Measurements from ENCODE around the gene DENND4C.
A peak's percentile ranks its signal among the peaks of the same experiment; 100 is the strongest.
"Not testable (repeated sequence)": the region's sequence is repeated elsewhere in the genome, so short reads cannot be mapped to it uniquely, and the experiment has no call there.

Gene DENND4C

DNA sequence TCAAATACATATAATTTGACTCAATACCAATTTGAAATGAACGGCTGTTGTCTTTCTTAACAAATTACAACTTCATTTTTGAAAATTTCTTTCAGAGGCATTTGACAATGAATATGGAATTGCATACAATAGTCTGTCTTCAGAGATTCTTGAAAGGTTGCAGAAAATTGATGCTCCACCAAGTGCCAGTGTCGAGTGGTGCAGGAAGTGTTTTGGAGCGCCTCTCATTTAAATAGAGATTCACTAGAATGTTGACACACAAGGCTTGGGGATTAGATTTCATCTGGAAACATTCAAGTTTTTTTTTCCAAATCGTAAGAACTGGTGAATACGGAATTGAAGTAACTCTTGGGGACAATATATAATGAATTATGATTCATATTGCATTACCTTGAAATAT is 141.4 kb downstream of the DENND4C start:
- Mint-ChIP-seq H3K9me3 (no peaks in the 10 kb centered on the region), H3K4me3 (no peak overlapping the region), H3K36me3 (ENCODE audit: insufficient read depth) (peaks cover 45% of the 10 kb centered on the region), H3K27me3 (no peaks in the 10 kb centered on the region), H3K27ac (ENCODE audit: low read depth) (no peak overlapping the region), H3K4me1 (peaks cover 9% of the 10 kb centered on the region)
- DNase-seq (ENCODE audit: low spot score in 2 of 2) (no peak), ATAC-seq (replicated peaks; ENCODE audit: extremely low read depth, poor library complexity, severe bottlenecking) (no peak)

DNA sequence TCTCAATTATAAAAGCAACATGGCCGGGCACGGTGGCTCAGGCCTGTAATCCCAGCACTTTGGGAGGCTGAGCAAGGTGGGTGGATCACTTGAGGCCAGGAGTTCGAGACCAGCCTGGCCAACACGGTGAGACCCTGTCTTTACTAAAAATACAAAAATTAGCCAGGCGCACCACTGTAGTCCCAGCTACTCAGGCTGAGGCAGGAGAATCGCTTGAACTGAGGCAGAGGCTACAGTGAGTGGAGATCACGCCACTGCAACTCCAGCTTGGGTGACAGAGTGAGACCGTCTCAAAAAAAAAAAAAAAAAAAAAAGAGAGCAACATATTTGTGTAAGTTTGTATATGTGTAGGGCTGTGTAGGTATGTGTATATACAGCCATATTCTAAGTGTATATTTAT is 142.1 kb downstream of the DENND4C start:
- no peaks in the 10 kb centered on the region for H3K27me3 Mint-ChIP-seq
- no peak for ATAC-seq (replicated peaks; ENCODE audit: extremely low read depth, poor library complexity, severe bottlenecking)
- H3K27ac Mint-ChIP-seq (ENCODE audit: low read depth): no peak overlapping the region
- H3K4me3 Mint-ChIP-seq: no peak overlapping the region
- no peaks in the 10 kb centered on the region for H3K9me3 Mint-ChIP-seq
- H3K36me3 Mint-ChIP-seq (ENCODE audit: insufficient read depth): peaks cover 52% of the 10 kb centered on the region
- DNase-seq (ENCODE audit: low spot score in 2 of 2): no peak
- peaks cover 15% of the 10 kb centered on the region for H3K4me1 Mint-ChIP-seq

DNA sequence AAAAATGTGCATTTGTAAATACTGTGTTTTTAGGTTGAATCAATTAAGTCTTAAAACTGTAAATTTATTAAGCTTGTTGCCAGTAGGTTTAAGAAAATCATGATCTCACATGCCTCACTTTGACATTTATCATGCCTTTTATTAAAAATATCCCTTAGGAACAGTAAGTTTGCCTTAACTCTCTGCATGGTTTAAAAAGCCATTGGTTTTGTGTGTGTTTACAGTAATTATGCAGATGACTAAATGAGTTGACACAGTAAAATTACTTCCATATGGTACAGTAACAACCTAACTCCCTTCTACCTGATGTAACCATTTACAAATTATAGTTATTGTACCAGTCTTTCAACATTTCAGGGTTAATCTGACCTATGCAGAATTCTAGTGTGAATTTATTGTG is 143.0 kb downstream of the DENND4C start:
- no peaks in the 10 kb centered on the region for H3K27me3 Mint-ChIP-seq
- ATAC-seq (replicated peaks; ENCODE audit: extremely low read depth, poor library complexity, severe bottlenecking): no peak
- no peak overlapping the region for H3K4me3 Mint-ChIP-seq
- peak overlapping the region; percentile 71 for H3K27ac Mint-ChIP-seq (ENCODE audit: low read depth)
- peaks cover 25% of the 10 kb centered on the region for H3K4me1 Mint-ChIP-seq
- no peak for DNase-seq (ENCODE audit: low spot score in 2 of 2)
- no peaks in the 10 kb centered on the region for H3K9me3 Mint-ChIP-seq
- H3K36me3 Mint-ChIP-seq (ENCODE audit: insufficient read depth): peaks cover 58% of the 10 kb centered on the region

DNA sequence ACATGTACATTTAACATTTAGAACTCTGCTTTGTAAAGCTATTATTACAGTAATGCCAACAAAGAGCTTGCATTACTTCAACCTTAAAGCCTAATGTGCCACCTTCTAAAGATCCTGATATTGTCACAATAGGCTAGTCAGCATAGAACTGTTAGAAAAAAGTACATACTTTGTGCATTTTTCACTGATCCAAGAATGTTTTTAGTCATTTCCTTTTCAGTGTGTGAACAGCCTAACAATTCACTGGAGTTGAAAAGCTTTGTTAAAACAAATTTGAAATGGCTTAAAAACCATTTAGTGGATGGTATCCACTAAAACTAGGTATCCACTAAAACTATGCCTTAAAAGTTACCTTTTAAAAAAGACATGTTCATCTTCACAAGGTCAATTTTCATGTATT is 145.0 kb downstream of the DENND4C start:
- ATAC-seq (replicated peaks; ENCODE audit: extremely low read depth, poor library complexity, severe bottlenecking) (no peak), DNase-seq (ENCODE audit: low spot score in 2 of 2) (no peak)
- Mint-ChIP-seq H3K27ac (ENCODE audit: low read depth) (peak overlapping the region; percentile 22), H3K4me3 (no peak overlapping the region), H3K9me3 (no peaks in the 10 kb centered on the region), H3K27me3 (no peaks in the 10 kb centered on the region), H3K36me3 (ENCODE audit: insufficient read depth) (peaks cover 76% of the 10 kb centered on the region), H3K4me1 (peaks cover 43% of the 10 kb centered on the region)

DNA sequence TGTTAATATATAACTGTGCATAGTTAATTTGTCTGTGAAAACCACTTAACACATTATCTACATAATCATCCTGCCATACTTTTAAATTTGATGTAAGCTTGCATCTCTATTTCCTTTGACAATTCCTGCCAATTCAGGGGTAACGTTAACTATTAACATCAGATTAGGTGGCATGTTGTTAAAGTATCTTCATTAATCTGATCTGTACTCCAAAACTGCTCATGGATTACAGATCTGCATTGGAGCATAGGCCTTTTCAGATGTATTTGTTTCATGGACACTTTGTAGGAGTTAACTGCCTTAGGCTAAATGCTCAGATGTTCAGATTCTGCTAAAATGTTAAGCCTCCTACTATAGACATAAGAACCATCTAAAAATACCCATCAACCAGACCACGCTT is 146.4 kb downstream of the DENND4C start:
- H3K4me3 Mint-ChIP-seq: no peak overlapping the region
- DNase-seq (ENCODE audit: low spot score in 2 of 2): no peak
- H3K36me3 Mint-ChIP-seq (ENCODE audit: insufficient read depth): peaks cover 77% of the 10 kb centered on the region
- H3K9me3 Mint-ChIP-seq: no peaks in the 10 kb centered on the region
- ATAC-seq (replicated peaks; ENCODE audit: extremely low read depth, poor library complexity, severe bottlenecking): no peak
- peak overlapping the region; percentile 5 for H3K27ac Mint-ChIP-seq (ENCODE audit: low read depth)
- no peaks in the 10 kb centered on the region for H3K27me3 Mint-ChIP-seq
- H3K4me1 Mint-ChIP-seq: peaks cover 52% of the 10 kb centered on the region

DNA sequence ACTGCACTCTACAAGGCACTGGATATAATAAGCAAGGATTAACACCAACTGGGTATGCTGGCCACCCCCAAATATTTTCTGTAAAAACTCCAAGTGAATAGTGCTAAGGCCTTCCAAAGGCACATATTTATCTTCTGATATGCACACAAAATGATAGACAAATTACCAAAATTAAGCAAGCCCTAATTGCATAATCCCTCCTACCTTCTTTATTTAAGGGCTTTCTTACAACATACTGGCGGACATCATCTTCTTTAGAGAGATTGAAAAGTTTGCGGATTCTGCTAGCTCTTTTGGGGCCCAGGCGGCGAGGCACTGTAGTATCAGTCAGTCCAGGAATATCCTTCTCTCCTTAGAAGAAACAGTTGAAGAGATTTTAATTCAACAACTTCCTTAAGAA is 147.7 kb downstream of the DENND4C start:
- Mint-ChIP-seq H3K4me1 (peaks cover 52% of the 10 kb centered on the region), H3K36me3 (ENCODE audit: insufficient read depth) (peaks cover 73% of the 10 kb centered on the region), H3K27ac (ENCODE audit: low read depth) (peak overlapping the region; percentile 95), H3K4me3 (peak overlapping the region; percentile 90), H3K9me3 (no peaks in the 10 kb centered on the region), H3K27me3 (no peaks in the 10 kb centered on the region)
- no peak for ATAC-seq (replicated peaks; ENCODE audit: extremely low read depth, poor library complexity, severe bottlenecking)
- DNase-seq (ENCODE audit: low spot score in 2 of 2): no peak

DNA sequence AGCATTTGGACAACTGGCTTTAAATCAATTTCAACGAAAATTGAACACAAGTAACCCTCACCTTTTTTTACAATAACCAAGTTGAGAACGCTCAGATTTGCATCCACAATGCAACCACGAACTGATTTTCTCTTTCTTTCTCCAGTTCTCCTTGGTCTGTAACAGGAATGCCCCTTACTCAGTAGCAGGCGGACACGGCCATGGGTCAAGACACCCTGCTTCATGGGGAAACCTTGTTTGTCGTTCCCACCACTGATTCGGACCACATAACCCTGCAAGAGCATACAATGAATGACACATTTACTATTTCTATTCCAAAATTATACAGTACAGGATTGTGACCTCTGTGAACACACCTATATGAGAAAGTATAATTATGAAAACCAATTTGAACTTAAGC is 148.2 kb downstream of the DENND4C start:
- Mint-ChIP-seq H3K27me3 (no peaks in the 10 kb centered on the region), H3K36me3 (ENCODE audit: insufficient read depth) (peaks cover 72% of the 10 kb centered on the region), H3K4me1 (peaks cover 52% of the 10 kb centered on the region), H3K27ac (ENCODE audit: low read depth) (peak overlapping the region; percentile 95), H3K4me3 (peak overlapping the region; percentile 90), H3K9me3 (no peaks in the 10 kb centered on the region)
- DNase-seq (ENCODE audit: low spot score in 2 of 2): no peak
- no peak for ATAC-seq (replicated peaks; ENCODE audit: extremely low read depth, poor library complexity, severe bottlenecking)

DNA sequence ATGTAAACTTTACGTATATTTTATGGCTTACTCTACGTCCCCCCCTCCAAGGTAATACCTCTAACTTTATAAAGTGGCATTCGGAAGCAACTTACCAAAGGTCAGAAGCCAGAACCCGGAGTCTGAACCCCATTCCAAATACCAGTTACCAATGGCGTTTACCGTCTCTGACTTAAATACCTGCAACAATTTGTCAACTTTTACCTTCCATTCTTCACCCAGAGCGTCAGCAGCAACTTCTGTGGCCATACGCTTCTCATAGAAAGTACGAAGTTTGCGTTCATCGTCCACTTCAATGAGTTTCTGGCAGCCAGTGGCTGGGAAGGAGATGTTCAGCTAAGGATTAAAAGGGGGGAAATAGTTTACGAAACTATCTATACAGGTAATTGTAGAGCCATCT is 148.8 kb downstream of the DENND4C start:
- Mint-ChIP-seq H3K4me3 (peak overlapping the region; percentile 90), H3K4me1 (peaks cover 52% of the 10 kb centered on the region), H3K36me3 (ENCODE audit: insufficient read depth) (peaks cover 67% of the 10 kb centered on the region), H3K9me3 (no peaks in the 10 kb centered on the region), H3K27me3 (no peaks in the 10 kb centered on the region), H3K27ac (ENCODE audit: low read depth) (peak overlapping the region; percentile 95)
- no peak for DNase-seq (ENCODE audit: low spot score in 2 of 2)
- peak; percentile 1 for ATAC-seq (replicated peaks; ENCODE audit: extremely low read depth, poor library complexity, severe bottlenecking)

DNA sequence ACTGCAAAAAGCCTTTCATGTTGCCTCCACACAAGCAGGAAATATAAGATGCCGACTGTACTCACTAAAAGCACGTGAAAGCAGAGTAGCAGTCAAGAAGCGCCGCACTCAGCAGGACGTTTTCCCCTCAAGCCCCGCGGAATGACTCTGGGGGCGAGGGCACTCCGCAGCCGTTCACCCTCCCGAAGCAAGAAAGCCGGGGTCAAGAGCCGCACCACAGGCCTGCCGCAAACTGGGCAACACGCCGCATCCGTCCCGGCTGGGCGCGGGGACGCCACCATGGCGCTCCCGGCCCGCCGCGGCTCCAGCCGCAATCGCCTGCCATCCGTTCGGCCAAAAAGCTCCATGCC is 149.2 kb downstream of the DENND4C start:
- H3K27ac Mint-ChIP-seq (ENCODE audit: low read depth): peak overlapping the region; percentile 95
- H3K4me1 Mint-ChIP-seq: peaks cover 52% of the 10 kb centered on the region
- no peaks in the 10 kb centered on the region for H3K27me3 Mint-ChIP-seq
- ATAC-seq (replicated peaks; ENCODE audit: extremely low read depth, poor library complexity, severe bottlenecking) (peak; percentile 52), DNase-seq (ENCODE audit: low spot score in 2 of 2) (no peak)
- no peaks in the 10 kb centered on the region for H3K9me3 Mint-ChIP-seq
- H3K36me3 Mint-ChIP-seq (ENCODE audit: insufficient read depth): peaks cover 63% of the 10 kb centered on the region
- peak overlapping the region; percentile 90 for H3K4me3 Mint-ChIP-seq

DNA sequence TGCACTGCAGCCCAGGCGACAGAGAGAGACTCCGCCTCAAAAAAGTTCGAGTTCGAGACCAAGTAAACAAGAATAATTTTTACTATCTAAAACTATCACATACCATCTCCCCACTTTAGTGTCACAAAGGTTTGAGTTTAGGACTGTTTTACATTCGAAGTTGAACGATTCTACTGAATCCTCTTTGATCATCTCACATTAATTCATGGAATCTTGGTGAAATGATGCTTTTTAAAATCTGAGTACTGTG is 150.3 kb downstream of the DENND4C start:
- peaks cover 54% of the 10 kb centered on the region for H3K36me3 Mint-ChIP-seq (ENCODE audit: insufficient read depth)
- no peaks in the 10 kb centered on the region for H3K9me3 Mint-ChIP-seq
- peak overlapping the region; percentile 90 for H3K4me3 Mint-ChIP-seq
- H3K27me3 Mint-ChIP-seq: no peaks in the 10 kb centered on the region
- no peak for DNase-seq (ENCODE audit: low spot score in 2 of 2)
- peak overlapping the region; percentile 95 for H3K27ac Mint-ChIP-seq (ENCODE audit: low read depth)
- no peak for ATAC-seq (replicated peaks; ENCODE audit: extremely low read depth, poor library complexity, severe bottlenecking)
- H3K4me1 Mint-ChIP-seq: peaks cover 52% of the 10 kb centered on the region

DNA sequence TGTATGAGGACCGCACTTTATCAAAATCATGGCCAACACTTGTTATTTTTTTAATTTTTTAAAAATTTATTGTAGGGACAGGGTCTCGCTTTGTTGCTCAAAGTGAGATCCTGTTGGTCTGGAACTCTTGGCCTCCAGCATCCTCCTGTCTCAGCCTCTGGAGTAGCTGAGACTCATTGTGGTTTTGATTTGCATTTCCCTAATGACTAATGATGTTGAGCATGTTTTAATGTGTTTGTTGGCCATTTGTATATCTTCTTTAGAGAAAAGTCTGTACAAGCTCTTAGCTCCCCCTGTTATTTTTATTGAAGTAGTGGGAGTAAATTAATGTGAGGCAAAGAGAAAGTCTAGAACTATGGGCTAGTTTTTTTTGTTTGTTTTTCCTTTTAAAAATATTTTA is 151.2 kb downstream of the DENND4C start:
- no peak for DNase-seq (ENCODE audit: low spot score in 2 of 2)
- Mint-ChIP-seq H3K27me3 (peaks cover under 1% of the 10 kb centered on the region), H3K9me3 (no peaks in the 10 kb centered on the region), H3K36me3 (ENCODE audit: insufficient read depth) (peaks cover 47% of the 10 kb centered on the region), H3K4me3 (no peak overlapping the region), H3K4me1 (peaks cover 45% of the 10 kb centered on the region), H3K27ac (ENCODE audit: low read depth) (no peak overlapping the region)
- no peak for ATAC-seq (replicated peaks; ENCODE audit: extremely low read depth, poor library complexity, severe bottlenecking)

DNA sequence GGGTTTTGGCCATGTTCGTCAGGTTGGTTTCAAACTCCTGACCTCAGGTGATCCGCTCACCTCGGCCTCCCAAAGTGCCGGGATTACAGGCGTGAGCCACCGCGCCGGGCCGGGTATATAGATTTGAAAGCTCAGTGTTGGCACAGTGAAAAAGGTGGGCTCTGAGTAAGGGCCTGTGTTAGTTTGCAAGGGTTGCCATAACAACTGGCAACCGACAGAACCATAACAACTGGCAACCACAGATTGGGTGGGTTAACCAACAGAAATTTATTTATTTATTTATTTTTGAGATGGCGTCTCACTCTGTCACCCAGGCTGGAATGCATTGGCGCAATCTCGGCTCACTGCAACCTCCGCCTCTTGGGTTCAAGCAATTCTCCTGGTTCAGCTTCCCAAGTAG is 154.7 kb downstream of the DENND4C start:
- not testable (repeated sequence) for H3K9me3 Mint-ChIP-seq; ATAC-seq (replicated peaks; ENCODE audit: extremely low read depth, poor library complexity, severe bottlenecking); DNase-seq (ENCODE audit: low spot score in 2 of 2); H3K27ac Mint-ChIP-seq (ENCODE audit: low read depth); H3K4me3 Mint-ChIP-seq
- Mint-ChIP-seq H3K4me1 (peaks cover 12% of the 10 kb centered on the region), H3K36me3 (ENCODE audit: insufficient read depth) (peaks cover 13% of the 10 kb centered on the region), H3K27me3 (peaks cover 33% of the 10 kb centered on the region)

DNA sequence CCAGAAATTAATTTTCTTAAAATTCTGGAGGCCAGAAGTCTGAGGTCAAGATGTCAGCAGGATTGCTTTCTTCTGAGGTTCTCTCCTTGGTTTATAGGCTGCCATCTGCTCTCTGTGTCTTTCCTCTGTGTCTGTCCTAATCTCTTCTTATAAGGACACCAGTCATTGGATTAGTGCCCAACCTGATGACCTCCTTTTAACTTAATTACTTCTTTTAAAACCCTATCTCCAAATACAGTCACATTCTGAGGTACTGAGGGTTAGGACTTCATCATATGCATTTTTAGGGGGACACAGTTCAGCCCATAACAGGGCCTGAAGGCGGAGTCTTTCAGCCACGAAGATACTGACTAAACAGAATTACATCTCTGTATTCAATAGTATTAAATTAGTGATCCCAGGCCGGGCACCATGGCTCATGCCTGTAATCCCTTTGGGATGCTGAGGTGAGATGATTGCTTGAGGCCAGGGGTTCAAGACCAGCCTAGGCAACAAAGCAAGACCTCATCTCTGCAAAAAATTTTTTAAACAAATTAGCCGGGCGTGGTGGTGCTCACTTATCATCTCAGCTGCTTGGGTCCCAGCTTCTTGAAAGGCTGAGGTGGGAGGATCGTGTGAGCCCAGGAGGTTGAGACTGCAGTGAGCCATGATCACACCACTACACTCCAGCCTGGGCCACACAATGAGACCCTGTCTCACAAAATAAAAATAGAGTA is 155.5 kb downstream of the DENND4C start:
- ATAC-seq (replicated peaks; ENCODE audit: extremely low read depth, poor library complexity, severe bottlenecking): no peak

More for the DNA sequence above, 155.5 kb downstream of the DENND4C start:
- peaks cover 36% of the 10 kb centered on the region for H3K27me3 Mint-ChIP-seq
- no peak for DNase-seq (ENCODE audit: low spot score in 2 of 2)
- no peak overlapping the region for H3K4me3 Mint-ChIP-seq
- H3K4me1 Mint-ChIP-seq: peaks cover 4% of the 10 kb centered on the region
- H3K27ac Mint-ChIP-seq (ENCODE audit: low read depth): no peak overlapping the region
- H3K36me3 Mint-ChIP-seq (ENCODE audit: insufficient read depth): peaks cover 6% of the 10 kb centered on the region
- no peaks in the 10 kb centered on the region for H3K9me3 Mint-ChIP-seq

Data from central memory CD8-positive, alpha-beta T cell (primary cell).